GM18511 (cell line): ENCODE results near the gene RGS13.

Source experiments
- ATAC-seq: cut with Tn5 transposase; IDR thresholded peaks from one replicate; pipeline ENCODE4 v1.9.1; 2021; ENCODE audit warnings: mild to moderate bottlenecking, moderate library complexity; ENCODE audit not compliant: unreplicated experiment

Gene RGS13

GRCh38 chr1:192626366-192627179 lies 9.4 kb upstream of the RGS13 start:
- ATAC-seq, result peak; percentile 94

GRCh38 chr1:192627901-192628300 lies 8.0 kb upstream of the RGS13 start:
- ATAC-seq, result no peak

DNA sequence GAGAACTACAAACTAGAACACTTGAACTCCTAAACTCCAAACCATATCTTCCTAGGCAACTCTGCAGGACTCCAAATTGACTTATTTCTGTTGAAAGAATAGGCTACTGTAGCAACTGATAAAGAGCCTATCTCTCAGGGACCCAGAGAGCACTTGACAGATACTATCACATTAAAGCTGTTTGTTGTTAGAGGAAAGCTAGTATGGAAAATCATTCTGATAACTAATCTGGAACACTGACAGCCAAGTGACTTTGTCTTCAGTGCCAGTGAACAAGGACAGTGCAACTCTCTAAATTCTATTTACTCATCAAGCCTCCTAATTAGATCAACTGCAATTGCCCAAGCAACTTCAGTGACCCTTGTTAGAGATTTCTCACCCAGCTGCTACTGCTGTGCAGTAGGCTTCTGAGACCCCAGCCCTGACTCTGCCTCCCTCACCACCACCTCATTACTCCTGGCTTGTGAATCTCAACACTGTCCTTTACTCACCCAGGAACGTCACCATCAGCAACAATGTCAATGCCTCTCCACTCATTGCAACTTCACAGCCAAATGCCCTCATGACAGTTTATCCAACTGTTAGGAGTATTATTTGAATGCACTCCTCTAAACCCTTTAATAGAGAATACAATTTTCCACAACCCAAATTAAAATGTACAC lies 7.4 kb upstream of the RGS13 start:
- ATAC-seq, result no peak

GRCh38 chr1:192629612-192630011 lies 6.3 kb upstream of the RGS13 start:
- no peak for ATAC-seq

- no peak for ATAC-seq
Observed at GRCh38 chr1:192630521-192631287, 5.2 kb upstream of the RGS13 start.

GRCh38 chr1:192631749-192632148 lies 4.2 kb upstream of the RGS13 start:
- no peak for ATAC-seq

GRCh38 chr1:192632188-192632587 lies 3.8 kb upstream of the RGS13 start:
- ATAC-seq, result no peak

DNA sequence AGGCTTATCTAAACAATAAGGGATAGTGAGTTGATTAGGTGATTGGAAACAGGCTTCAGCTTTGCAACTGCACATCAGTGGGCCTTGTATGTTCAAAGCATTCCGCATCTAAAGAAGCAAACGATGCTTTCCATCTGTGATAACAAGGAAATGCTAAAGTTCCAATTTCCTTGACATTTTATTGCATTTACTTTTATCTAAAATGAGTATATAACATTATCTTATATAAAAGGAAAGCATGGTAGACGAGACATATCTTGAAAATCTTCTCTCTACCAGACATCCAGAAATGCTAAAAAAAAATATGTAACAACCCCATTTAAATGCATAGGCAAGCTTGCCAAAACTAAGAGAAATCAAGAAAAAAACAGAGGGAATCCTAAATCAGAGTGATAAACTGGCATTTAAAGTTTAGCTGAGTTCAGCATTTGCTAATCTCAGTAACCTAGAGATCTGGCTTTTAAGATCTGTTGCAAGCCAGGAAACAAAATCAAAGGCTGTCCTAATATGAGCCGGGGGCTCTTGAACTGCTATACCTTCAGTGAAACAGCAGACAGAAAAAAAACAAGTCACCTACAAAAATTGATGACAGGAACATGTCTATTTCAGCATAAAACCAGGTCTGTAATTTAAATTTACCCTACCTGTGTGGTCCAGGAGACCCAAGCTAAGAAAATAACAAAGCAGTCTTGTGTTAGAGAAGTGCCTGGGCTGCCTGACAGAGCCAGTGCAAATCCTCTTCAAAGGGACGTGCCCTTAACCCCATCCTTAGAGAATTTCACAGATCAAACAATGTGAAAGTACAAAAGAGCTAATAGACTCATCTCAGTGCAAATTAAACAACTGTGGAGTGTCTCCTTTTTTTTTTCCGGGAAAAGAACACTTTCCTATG lies 3.1 kb upstream of the RGS13 start:
- no peak for ATAC-seq

DNA sequence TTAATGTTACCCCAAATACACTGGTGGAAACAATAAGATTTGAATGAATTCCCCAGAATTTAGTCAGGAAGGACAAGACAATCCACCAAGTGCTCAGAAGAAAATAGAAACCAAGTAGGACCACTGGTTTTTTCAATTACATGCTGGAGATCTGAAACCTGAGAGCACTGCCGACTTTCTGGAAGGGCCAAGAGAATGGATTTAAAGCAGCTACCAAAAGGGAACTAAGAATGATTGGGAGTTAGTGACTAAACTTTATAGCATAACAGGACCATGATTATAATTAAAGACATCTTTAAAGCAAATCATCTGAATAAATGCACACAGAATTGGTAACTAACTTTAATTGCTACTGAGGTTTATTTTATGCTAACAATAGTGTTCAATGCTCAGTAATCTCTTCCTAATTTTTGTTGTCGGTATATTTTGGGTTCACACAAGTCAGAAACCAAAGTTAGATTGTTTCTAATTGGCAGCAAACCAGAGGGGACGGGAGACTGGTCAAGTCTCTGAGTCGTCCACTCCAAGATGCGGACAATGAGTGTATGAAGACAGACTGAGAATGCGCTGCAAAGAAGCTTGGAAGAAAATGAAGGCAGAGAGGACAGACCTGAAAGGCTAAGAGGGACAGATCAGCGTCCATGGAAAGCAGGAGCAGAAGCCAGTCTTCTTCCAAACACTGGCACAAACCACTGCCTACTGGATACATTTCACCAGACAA lies 2.3 kb upstream of the RGS13 start:
- ATAC-seq, result no peak

- no peak for ATAC-seq
Observed at GRCh38 chr1:192635041-192635440, 906 bp upstream of the RGS13 start.

- ATAC-seq, result peak; percentile 77
Observed at GRCh38 chr1:192639607-192640368, 3.8 kb downstream of the RGS13 start.

- no peak for ATAC-seq
Observed at GRCh38 chr1:192652159-192652558, 16.2 kb downstream of the RGS13 start.

DNA sequence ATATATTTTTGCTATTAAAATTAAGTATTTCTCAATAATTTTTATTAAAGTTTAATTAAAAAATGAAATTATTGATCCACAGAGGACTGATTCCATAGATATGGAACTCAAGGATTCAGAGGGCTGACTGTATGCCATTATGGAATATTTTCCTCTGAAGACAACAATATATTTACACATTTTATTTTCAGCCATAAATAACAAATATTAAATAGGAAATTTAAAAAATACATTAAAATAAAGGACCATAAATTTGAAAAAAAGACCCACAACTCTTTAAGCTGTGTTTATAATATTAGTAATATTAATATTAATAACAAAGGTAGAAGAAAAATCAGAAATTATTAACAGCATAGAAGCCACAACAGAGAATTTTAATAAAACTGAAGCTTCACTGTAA lies 18.2 kb downstream of the RGS13 start:
- no peak for ATAC-seq

DNA sequence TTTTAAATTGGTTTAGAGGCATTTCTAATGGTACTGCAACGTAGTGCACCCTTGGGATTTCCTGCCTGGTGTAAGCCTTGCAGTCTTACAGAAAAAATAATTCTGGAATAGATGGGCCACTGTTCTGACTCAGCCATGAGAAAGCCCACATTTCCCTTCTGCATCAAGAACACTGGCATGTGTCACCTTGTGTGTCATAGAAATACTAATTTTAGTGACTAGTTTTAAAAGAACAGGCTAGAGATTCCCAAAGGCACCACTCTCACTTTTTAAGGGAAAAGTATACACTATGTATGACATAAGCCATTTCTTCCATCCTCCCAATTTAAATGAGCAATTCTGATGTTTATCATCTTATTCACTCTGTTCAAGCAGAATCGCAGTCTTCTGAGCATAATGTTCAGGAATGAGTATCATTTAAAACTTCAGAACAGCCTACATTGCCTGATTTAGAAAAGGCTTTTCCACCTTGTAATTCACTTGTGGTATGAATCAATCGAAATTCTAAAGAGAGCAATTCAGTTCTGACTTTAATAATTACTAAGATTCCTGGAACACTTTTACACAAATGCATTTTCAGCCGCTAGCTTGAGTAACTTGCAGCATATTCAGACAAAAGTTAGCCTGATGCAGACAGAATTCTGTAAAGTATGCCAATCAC lies 18.8 kb downstream of the RGS13 start:
- no peak for ATAC-seq

- no peak for ATAC-seq
Observed at GRCh38 chr1:192657760-192658159, 21.8 kb downstream of the RGS13 start.

DNA sequence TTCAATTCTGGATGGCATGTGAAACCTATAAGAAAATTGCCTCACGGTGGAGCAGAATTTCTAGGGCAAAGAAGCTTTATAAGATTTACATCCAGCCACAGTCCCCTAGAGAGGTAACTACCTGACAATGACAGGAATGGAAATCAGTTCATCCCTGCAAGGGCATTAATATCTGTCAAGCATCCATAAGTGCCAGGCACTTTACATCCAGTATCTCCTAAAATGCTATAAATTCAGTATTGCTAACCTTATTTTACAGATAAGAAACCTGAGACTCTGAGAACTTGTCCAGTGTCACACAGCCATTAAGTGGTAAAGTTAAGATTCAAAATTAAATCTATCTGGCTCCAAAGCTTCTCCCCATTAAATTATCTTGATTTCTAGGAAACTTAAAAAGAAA lies 22.3 kb downstream of the RGS13 start:
- ATAC-seq, result no peak

GRCh38 chr1:192660613-192661012 lies 24.7 kb downstream of the RGS13 start:
- ATAC-seq, result no peak

GRCh38 chr1:192668409-192668983 lies 32.5 kb downstream of the RGS13 start:
- no peak for ATAC-seq
